Measurements from ENCODE around the gene CFAP100.

DNA sequence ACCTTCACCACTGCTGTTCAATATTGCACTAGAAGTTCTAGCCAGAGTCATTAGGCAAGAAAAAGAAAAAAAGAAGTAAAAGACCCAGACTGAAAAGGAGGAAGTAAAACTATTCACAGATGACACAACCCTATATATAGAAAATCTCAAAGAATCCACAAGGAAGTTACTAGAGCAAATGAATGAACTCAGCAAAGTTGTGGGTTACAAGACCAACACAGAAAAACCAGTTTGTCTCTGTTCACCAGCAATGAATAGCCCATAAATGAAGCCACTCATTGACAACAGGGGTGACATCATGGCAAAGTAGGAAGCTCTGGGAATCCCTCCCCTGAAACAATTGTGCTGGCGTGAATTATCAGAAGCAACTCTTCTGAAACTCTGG lies 4.6 kb downstream of the CFAP100 start:
- TF ChIP-seq RAD21 (IDR thresholded peaks at IDR 0.05; ENCODE audit: low read depth) (no peak), USF1 (IDR thresholded peaks at IDR 0.05) (no peak), EGR1 (IDR thresholded peaks at IDR 0.05) (no peak), REST (IDR thresholded peaks at IDR 0.05; ENCODE audit: low read depth) (no peak), FOXM1 (IDR thresholded peaks at IDR 0.05; ENCODE audit: borderline replicate concordance, low read depth) (no peak), CEBPB (IDR thresholded peaks at IDR 0.05) (no peak), EP300 (IDR thresholded peaks at IDR 0.05; ENCODE audit: borderline replicate concordance) (no peak), CREB1 (IDR thresholded peaks at IDR 0.05; ENCODE audit: low read depth) (no peak), TAF1 (IDR thresholded peaks at IDR 0.05; ENCODE audit: low read depth) (no peak), TCF12 (IDR thresholded peaks at IDR 0.05; ENCODE audit: low read depth) (no peak), ZBTB7A (IDR thresholded peaks at IDR 0.05; ENCODE audit: low read depth) (no peak), MAX (IDR thresholded peaks at IDR 0.05) (no peak)

All from Ishikawa (cell line).